ENCODE data around the gene NKAIN2.

DNA sequence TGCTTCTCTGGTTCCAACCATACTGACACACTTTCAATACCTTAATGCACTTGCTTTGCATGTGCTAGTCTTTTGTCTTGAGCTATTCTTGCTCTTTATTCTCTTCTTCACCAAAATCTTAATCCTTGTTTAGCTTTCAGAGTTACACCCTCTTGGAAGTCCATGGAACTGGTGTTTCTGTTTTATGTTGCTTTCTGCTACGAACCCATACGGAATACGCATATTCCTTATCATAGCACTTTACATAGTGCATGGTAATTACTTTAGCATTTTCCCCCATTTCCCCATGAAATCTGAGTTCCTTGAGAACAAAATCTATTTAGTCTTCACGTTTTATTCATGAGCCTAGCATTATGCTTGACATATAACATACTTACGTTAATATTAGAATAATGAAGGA lies 270.9 kb downstream of the NKAIN2 start:
- TF ChIP-seq, protein P1, sequence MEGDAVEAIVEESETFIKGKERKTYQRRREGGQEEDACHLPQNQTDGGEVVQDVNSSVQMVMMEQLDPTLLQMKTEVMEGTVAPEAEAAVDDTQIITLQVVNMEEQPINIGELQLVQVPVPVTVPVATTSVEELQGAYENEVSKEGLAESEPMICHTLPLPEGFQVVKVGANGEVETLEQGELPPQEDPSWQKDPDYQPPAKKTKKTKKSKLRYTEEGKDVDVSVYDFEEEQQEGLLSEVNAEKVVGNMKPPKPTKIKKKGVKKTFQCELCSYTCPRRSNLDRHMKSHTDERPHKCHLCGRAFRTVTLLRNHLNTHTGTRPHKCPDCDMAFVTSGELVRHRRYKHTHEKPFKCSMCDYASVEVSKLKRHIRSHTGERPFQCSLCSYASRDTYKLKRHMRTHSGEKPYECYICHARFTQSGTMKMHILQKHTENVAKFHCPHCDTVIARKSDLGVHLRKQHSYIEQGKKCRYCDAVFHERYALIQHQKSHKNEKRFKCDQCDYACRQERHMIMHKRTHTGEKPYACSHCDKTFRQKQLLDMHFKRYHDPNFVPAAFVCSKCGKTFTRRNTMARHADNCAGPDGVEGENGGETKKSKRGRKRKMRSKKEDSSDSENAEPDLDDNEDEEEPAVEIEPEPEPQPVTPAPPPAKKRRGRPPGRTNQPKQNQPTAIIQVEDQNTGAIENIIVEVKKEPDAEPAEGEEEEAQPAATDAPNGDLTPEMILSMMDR (conservative IDR thresholded peaks at IDR 0.05 in 1 of 2, IDR thresholded peaks at IDR 0.05 in 1 of 2; ENCODE audit: extremely low read depth in 1 of 2, insufficient read depth in 1 of 2, low read depth in 1 of 2, low read length in 2 of 2) = no peak
- no peak for TF ChIP-seq EZH2 (IDR thresholded peaks at IDR 0.05; ENCODE audit: borderline replicate concordance, low read length)

All from mammary epithelial cell (primary cell).